Measurements from ENCODE around the gene TEDC1.

The TEDC1 gene

DNA sequence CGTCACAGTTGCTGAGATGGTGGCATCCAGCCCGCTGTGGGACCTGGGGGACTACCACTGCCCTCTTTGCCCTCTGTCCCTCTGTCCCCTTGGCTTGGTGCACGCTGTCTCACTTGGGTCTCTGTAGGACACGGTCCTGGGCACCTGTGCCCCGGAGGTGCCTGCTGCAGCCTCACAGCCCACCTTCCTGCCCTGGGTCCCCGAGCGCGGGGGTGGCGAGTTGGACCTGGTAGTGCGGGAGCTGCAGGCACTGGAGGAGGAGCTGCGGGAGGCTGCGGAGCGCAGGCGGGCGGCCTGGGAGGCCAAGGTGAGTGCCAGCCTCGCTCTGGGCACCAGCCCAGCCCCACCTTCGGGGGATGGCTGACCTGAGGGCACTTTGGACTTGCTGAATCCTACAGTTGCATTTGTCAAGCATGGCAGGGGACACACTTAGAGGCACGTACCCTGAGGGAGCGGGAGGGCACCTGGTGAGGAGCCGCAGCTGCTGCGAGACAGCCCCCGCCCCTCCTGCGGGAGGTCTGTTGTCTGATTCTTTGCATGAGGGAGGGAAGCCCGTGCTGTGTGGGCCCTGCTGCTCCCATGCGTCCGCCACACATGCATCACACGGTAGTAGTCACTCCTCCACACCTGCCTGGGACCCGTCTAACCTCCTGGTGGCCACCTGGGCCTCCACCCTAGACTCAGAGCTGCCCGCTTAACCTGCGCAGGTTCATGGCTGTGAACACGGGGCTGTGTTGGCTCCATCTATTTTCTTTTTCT is 6.8 kb downstream of the TEDC1 start:
- no peak for DNase-seq

DNA sequence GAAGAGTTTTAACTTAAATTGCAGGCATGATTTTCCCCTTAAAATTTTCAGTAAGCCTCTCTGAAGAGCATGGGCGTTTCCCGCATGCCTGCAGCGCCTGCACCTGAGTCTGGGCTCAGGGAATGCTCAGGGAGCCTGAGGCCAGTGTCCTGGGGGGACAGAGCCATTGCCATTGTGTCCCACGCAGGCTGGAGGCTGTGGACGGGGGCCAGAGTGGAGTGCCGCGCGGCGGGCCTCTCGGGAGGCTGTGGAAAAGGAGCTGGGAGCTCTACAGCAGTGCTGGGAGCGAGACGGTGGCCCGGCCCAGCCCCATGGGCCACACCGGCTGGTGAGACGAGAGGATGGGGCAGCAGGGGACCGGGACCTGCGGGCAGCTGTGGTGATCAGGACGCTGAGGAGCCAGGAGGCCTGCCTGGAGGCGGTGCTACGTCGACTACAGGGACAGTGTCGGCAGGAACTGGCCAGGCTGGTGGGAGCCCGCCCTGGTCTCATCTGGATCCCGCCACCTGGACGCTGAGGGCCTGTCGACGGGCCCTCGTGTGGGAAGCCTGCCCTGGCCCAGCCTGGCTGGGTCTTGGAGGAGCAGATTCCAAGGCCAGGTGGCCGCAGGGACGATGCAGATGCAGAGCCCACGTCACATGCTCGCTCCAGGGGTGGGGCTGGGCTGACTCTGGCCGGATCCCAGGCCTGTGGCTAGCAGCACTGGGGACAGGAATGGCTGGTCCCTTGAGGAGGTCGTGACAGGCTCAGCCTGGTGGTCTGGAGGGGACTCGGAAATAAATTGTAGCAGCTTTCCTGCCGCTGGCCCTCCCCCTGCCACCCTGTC is 7.6 kb downstream of the TEDC1 start:
- no peak for DNase-seq

DNA sequence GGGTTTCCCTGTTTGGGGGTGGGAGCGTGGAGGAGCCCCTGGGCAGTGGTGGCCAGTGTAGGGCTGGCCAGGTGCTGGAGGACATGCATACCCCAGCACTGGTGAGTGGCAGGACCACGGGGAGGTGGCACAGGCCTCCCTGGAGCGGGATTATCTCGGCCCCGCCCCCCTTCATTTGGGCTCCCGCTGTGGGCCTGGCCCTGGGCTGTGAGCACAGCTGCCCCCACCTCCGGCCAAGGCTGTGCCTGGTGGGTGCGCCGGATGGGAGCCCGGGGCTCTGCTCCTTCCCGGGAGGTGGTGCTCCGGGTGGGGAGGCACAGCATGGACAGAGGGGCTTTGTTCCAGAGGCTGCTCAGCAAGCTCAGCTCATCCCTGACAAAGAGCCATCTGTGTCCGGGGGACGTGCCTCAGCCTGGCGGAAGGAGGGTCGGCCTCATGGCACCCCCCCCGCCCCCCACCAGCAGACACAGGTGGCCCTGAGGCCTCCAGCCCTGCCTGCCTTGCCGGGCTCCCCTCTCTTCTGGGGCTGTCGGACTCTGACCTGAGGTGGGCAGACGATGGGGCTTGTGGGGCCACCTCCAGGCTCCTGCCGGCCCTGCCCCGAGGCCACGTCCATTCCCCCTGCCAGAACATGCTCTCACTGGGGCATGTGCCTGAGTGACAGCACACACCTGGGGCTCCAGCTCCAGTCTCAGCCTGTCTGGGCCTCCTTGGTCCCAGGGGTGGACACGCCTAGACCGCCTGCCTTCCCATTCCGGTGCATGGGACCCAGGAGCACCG is 8.4 kb downstream of the TEDC1 start:
- no peak for DNase-seq

DNA sequence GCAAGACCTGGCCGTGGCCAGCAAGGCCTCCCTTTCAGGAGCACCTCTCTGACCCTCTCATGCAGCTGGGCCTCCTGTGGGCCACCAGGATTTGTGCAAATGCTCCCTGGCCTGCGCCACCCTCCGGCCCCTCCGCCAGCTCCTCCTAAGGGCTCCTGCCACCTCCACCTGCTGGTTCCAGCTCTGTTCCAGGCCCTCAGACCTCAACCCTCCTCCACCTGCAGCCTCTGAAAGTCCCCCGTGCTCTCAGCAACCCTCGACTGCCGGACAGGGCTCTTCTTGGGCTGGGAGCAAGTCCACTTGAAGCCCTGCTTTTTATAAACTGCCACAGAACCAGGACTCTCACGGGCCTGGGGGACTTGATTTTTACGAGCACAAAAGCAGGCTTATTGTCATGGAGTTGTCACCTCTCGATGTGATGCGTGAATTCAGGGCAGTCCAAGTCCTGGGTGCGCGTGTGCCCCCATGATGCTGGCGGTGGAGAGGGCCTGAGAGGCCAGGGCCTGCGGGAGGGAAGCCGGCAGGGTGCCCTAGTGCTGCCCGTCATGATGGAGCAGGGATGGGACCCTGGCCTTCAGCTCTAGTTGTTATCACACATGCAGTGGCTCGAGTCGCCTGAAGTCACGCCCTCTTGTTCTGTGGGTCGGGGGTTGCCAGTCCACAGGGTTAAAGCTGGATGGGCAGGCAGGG is 9.1 kb downstream of the TEDC1 start:
- DNase-seq: no peak

DNA sequence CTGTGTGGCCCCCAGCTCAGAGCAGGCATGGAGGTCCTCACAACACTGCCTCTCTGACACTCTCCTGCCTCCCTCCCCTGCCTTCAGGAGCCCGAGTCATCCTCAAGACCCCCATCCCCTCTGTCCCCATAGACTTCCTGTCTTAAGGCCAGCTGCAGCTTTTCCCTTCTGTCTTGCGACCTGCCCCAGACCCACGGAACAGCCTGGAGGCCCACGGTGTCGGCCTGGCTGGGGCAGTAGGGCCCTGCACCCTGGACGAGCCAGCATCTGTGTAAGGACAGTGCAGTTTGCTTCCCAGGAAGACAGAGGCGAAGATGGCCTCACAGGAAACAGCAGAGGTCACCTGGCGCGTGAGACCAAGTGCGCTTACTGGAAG is 9.7 kb downstream of the TEDC1 start:
- DNase-seq: no peak

DNA sequence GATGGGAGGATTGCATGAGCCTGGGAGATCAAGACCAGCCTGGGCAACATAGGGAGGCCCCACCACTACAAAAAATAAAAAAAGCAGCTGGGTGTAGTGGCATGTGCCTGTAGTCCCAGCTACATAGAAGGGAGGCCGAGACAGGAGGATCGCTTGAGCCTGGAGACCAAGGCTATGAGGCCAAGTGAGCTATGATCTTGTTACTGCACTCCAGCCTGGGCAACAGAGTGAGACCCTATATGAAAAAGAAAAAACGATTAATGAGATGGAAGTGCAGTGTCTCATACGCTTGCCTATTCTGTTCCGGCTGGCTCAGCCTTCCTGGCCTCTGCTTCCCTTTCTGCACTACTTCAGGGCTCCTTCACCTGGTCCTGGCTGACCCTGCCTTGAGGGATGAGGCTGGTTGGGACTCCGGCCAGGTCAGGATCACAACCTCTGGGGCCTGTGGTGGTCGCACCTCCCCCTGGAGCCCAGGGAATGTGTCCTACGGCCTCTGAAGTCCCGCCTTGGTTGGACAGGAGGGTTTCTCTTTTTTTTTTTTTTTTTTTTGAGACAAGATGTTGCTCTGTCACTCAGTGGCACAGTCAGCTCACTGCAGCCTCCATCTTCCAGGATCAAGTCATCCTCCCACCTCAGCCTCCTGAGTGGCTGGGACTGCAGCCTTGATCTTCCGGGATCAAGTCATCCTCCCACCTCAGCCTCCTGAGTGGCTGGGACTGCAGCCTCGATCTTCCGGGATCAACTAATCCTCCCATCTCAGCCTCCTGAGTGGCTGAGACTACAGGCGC is 10.7 kb downstream of the TEDC1 start:
- no peak for DNase-seq

DNA sequence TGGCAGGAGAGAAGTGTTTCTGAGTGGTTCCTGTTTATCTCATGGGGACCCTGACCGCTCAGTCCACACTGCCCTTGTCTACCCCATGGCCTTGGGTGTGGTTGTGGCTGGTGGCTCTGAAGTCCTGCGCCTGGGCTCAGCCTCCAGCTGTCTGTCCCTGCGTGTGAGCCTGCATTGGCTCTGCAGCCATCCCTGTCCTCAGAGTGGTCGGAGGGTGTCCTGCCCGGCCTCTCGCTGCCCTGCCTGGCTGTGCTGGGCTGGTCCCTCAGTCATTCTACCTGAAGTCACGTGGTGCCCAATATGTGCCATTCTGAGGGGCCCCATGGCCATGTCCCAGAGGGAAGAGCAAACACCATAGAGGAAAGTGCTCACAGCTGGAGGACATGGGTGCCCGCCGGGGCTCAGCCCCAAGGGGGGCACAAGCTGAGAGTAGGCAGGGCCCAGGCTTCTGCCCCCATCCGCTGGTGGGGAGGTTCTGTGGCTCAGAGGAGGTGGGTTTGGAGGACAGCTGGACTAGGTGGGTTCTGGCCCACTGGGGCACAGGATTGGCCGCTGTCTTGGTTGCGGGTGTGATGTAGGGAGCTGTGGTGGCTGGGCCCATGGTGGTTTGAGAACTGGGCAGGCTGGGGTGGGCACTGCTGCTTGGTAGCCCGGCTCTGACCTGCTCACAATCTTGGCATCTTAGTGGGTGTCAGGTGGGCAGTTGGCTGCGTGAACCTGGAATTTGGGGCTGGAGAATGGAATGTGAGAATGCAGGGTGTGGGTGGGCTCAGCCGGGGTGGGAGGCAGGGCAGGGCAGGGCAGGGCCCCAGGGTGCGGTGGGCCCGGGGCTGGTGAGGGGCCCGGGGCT is 11.6 kb downstream of the TEDC1 start:
- DNase-seq: no peak

DNA sequence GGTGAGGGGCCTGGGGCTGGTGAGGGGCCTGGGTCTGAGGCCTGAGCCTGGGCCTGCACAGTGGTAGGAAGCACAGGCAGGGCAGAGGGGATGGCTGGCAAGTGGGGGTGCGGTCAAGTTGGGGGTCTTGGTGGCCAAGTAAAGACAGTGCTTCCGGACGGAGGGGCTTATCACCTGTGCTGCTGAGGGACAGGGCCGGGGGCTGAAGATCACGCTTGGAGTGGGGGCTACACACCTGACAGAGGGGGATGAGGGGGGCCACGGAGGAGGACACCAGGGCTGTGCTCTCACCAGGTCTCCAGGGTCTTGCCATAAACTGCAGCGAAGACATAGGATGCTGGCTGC is 12.2 kb downstream of the TEDC1 start:
- no peak for DNase-seq

DNA sequence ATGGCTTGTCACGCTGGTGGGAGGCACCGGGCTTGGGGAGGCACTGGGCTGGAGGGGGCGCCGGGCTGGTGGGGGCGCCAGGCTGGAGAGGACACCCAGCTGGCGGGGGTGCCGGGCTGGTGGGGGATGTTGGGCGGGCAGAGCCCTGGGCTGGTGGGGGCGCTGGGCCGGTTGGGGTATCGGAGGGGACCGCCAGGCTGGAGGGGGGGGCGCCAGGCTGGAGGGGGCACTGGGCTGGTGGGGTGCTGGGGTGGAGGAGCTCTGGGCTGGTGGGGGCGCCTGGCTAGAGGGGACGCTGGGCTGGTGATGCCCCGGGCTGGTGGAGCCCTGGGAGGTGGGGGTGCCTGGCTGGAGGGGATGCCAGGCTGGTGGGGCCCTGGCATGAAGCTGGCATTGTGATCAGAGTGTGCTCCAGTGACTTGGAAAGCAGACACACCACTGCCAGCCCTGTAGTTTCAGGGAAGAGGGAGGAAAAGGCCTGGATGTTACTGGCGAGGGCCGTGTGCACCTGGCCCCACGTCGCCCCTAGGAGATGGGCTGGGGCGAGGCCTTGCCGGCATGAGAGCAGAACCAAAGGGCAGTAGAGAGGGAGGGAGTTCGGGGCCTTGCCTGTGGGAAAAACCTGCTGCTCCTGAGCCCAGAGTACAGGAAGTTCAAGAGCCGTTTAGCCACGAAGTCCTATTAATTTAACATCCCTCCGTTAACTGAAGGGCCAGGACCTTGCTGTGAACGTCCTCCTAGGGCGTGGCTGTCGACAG is 13.1 kb downstream of the TEDC1 start:
- DNase-seq: no peak

DNA sequence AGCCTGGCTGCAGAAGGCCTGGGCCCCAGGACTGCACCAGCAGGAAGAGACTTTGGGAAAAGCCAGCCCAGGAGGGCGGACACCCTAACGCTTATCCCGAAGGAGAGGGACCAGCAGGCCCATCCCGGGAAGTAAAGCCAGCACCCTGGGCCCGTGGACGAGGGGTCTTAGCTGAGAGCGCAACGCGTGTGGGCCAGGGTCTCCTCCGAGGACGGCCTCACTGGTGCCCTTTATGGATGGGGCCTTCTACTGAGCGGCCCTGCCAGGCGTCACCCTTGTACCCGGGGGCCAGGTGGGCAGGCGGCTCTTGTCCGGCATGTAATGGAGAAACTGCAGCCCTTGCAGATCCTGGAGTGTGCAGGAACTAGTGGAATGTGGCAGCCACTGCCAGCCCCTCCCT is 14.1 kb downstream of the TEDC1 start:
- no peak for DNase-seq

DNA sequence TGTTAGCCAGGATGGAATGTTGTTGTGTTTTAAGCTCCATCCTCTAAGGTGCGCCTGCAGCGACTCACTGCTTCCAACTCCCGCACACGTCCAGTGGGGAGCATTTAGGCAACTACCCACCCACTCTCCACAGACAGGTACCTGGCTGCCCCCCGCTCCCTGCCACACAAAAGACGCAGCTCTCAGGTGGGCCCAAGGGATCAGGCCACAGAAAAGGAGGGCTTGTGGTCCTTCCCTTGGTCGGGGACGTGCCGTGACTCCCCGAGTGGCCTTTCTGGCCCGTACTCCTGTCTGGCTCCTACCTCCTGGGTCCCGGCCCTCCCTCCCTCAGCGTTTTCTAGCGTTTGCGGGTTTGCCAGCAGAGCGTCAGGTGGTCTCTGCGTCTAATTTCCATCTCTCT is 16.2 kb downstream of the TEDC1 start:
- DNase-seq: no peak

DNA sequence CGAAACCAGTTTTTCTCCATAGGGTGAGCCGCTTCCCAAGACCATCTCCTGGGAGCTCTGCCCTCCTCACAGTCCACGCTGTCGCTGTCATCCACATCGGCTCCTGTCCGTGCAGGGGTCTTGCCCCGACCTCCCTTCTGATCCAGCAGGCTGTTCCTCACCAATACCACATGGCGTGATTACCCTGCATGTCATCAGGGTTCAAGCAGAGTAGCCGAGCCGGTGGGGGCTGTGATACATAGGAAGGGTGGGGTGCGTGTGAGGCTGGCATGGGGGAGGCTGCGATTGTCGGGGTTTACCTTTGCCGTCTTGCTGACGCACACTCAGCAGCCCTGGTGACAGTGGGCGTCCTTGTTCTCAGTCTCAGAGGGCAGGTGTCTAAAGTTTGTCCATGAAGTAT is 17.0 kb downstream of the TEDC1 start:
- DNase-seq: no peak

DNA sequence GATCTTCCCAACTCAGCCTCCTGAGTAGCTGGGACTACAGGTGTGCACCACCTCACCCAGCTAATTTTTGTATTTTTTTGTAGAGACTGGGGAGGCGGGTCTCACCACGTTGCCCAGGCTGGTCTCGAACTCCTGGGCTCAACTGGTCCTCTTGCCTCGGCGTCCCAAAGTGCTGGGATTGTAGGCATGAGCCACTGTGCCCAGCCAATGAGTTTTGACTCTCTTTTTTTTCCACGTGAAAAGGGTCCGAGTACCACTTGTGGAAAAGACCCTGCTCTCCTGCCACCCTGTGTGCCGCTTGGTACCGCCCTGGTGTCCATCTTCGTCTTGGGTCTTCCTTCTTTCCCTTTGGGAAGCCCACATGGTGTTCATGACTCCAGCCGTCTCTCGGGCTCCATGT is 17.6 kb downstream of the TEDC1 start:
- no peak for DNase-seq

DNA sequence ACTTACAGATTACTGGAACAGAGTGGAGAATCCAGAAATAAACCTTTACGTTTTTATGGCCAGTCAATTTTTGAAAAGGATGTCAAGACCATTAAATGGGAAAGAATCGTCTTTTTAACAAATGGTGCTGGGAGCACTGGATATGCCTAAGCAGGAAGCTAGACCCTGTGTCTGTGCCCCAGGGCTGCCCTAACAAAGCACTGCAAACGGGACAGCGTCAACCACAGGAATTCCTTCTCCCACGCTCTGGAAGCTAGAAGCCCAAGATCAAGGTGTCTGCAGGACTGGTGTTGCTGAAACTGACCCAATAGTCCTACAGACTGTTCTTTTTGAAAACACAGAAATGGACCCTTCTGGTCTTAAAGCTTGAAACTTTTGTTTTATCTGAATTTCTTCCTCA is 26.1 kb downstream of the TEDC1 start:
- no peak for DNase-seq

DNA sequence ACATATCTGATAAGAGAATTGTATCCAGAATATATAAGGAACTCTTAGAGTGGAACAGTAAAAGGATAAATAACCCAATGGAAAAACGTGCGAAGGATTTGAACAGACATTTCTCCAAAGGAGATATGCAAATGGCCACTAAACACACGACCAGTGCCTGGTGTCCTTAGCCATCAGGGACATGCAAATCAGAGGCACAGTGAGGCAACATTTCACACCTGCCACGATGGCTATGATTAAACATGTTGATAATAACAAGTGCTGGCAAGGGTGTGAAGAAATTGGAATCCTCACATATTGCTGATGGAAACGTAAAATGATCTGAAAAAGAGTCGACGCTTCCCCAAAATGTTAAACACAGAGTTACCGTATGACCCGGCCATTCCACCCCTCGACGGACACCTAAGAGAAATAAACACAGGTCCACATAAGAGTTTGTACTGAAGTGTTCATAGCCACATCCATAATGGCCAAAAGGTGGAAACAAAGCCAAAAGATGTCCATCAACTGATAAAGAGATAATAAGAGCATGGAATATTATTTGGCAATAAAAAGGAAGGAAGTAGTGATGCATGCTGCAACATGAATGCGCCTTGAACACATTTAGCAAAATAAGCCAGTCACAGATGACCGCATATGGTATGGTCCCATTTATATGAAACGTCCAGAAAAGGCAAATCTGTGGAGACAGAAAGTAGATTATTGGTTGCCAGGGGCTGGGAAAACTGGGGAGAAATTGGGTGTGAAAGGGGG is 29.1 kb downstream of the TEDC1 start:
- DNase-seq: no peak

DNA sequence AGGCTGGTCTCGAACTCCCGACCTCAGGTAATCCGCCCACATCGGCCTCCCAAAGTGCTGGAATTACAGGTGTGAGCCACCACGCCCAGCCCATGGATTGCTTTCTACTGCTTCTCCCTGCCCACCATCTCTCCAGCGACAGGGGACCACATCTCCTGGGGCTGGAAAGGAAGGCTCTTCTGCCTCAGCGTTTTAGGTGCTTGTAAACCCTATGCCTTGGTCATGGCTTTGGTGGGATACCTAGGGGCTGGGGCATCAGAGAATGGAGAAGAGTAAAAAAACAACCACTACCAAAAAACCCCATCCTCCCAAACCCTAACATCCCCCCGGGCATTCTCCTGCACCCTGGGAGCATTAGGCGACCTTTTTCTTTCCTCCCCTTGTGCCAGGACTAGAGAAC is 34.3 kb downstream of the TEDC1 start:
- DNase-seq: no peak

DNA sequence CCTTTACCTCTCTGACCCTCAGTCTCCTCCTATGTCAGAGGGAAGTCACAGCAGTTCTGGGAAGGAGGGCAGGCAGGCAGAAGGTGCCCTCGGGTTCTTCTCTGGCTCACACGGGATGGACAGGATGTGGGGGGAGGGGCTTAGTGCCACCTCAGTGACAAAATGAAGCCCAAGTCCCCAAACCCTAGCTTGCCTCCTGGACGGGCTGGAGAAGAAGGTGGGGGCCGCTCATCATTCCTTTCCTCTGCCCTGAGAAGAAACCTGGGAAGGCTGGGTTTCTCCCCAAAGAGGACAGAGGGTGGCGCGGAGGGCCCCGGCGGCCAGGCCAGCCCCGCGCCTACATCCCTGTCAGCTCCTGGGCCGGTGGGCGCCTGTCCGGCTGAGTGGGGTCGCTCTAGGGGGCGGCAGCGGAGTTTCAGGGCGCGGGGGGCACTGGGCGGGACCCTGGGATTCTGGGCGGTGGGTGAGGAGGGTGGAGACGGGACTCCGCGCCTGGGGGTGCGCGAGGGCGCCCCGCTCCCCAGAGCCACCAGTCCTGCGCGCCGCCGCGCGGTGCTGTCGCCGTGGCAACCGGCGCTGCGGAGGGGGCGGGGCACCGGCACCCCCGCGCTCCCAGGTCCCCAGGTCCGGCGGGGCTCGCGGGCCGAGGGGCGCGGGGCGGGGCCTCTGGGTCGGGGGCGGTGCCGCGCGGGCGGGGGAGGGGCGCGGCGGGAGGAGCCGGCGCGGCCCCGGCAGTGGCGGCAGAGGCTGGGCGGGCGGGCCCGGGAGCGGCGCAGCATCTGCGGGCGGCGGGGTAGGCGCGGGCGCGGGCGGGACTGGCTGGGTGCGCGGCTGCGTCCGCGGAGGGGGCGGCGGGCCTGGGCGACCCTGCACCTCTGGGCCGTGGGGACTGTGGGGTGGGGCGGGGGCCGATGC is 35.1 kb downstream of the TEDC1 start, which contains the start of gene TMEM121:
Gene TMEM121, plus strand, starts transcription at position 723 of the 915 bp plus-strand sequence. CDS start 2,252 bp downstream, outside the sequence.
- DNase-seq: no peak

DNA sequence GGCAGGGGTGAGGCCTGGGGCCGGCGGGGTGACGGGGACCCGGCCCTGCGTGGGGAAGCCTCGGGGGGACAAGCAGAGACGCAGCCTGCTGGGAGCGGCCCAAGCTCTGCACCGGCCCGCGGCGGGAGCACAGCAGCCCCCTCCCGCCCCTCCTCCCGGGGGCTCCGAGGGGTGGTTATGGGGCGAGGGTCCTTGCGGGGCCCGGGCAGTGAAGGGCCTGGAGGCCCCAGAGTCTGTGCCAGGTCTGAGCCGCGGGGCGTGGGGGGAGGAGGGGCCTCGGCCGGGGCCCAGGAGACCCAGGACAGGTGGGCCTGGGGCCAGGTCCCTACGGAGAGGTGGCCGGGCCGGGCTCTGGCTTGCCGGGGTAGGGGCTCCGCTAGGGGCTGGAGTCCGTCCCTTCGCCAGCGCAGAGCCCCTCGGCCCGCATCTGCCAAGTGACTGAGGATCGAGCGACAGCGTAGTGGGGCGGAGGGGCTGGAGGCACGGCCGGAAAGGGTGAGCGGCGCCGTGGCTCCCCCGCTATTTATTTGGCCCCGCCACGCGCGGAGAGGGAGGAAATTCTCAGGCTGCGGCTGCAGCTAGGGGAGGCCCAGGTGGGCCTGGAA is 35.8 kb downstream of the TEDC1 start:
- no peak for DNase-seq
